Brain microvascular endothelial cell (primary cell): ENCODE measurements around the gene USP40.

ENCODE experiments used
- DNase-seq: peaks from one replicate; pipeline ENCODE4 v3.0.0-alpha.2; 2020
- H3K27ac ChIP-seq: fragments of 250-450 bp; sonication (Bioruptor Pico); 2 replicates; pipeline ENCODE4 v1.5.1; 2020; ENCODE audit warnings: mild to moderate bottlenecking, moderate library complexity
- H3K27me3 ChIP-seq: fragments of 250-450 bp; sonication (Bioruptor Pico); replicated peaks from 2 replicates; pipeline ENCODE4 v1.5.1; 2020; ENCODE audit warnings: mild to moderate bottlenecking
- H3K36me3 ChIP-seq: fragments of 250-450 bp; sonication (Bioruptor Pico); replicated peaks from 2 replicates; pipeline ENCODE4 v1.5.1; 2020; ENCODE audit warnings: mild to moderate bottlenecking
- H3K4me3 ChIP-seq: 2 replicates; pipeline ENCODE4 v1.5.1; 2011; ENCODE audit warnings: low read depth, mild to moderate bottlenecking, control low read depth, low read length, moderate library complexity
- CTCF ChIP-seq: IDR thresholded peaks from 2 replicates; pipeline ENCODE4 v1.5.1; 2011; ENCODE audit warnings: low read depth, mild to moderate bottlenecking, moderate library complexity, low read length, control low read depth, inconsistent platforms; ENCODE audit errors: missing control alignments
- in situ Hi-C: cut with HindIII; loops from 2 replicates; pipeline ENCODE4 v1.10.0; 2017; ENCODE audit warnings: low sequenced_read_pairs, low pct_ligation_motif_present

The USP40 gene

GRCh38 chr2:233468741-233469110 is 97.9 kb downstream of the USP40 start:
- no peak overlapping the region for H3K27ac ChIP-seq
- DNase-seq, result no peak
- peaks cover 5% of the 10 kb centered on the region for H3K36me3 ChIP-seq
- no peak overlapping the region for H3K4me3 ChIP-seq
- no peak for TF ChIP-seq CTCF
- H3K27me3 ChIP-seq, result no peaks in the 10 kb centered on the region
- in situ Hi-C loops, result no loop called here

- H3K27ac ChIP-seq, result no peak overlapping the region
- no peaks in the 10 kb centered on the region for H3K27me3 ChIP-seq
- no peak overlapping the region for H3K4me3 ChIP-seq
- DNase-seq, result no peak
- peaks cover 6% of the 10 kb centered on the region for H3K36me3 ChIP-seq
- no peak for TF ChIP-seq CTCF
- in situ Hi-C loops, result no loop called here
Observed at GRCh38 chr2:233468047-233468740, 98.4 kb downstream of the USP40 start.

GRCh38 chr2:233466991-233467603 is 99.5 kb downstream of the USP40 start:
- no peak overlapping the region for H3K27ac ChIP-seq

GRCh38 chr2:233464531-233465240 is 101.9 kb downstream of the USP40 start:
- no peak for DNase-seq
- no peak overlapping the region for H3K4me3 ChIP-seq
- no peak for TF ChIP-seq CTCF
- H3K36me3 ChIP-seq, result peaks cover 15% of the 10 kb centered on the region
- H3K27me3 ChIP-seq, result no peaks in the 10 kb centered on the region
- in situ Hi-C loops, result no loop called here
- H3K27ac ChIP-seq, result no peak overlapping the region

More at GRCh38 chr2:233466991-233467603, 99.5 kb downstream of the USP40 start:
- H3K4me3 ChIP-seq, result no peak overlapping the region
- no peaks in the 10 kb centered on the region for H3K27me3 ChIP-seq
- TF ChIP-seq CTCF, result no peak
- in situ Hi-C loops, result no loop called here
- no peak for DNase-seq
- H3K36me3 ChIP-seq, result peaks cover 10% of the 10 kb centered on the region

- Histone ChIP-seq H3K4me3 (no peak overlapping the region), H3K27ac (no peak overlapping the region), H3K36me3 (peaks cover 15% of the 10 kb centered on the region), H3K27me3 (no peaks in the 10 kb centered on the region)
- no peak for DNase-seq
- no peak for TF ChIP-seq CTCF
- in situ Hi-C loops, result no loop called here
Observed at GRCh38 chr2:233464056-233464455, 102.5 kb downstream of the USP40 start.
